DND-41 (cell line): ENCODE measurements around the gene CTSW.

Experiments
- ATAC-seq: fragments of 200-7000 bp; cut with Tn5 transposase; 3 replicates; pipeline ENCODE4 v1.9.1; 2021; ENCODE audit warnings: low read depth; ENCODE audit not compliant: insufficient read depth
- DNase-seq: peaks from one replicate; pipeline ENCODE4 v3.0.0-alpha.2; 2020
- H2AFZ ChIP-seq: 2 replicates; pipeline ENCODE4 v1.6.0; 2012; ENCODE audit warnings: low read depth, low read length
- H3K27ac ChIP-seq: 2 replicates; pipeline ENCODE4 v1.5.1; 2012; ENCODE audit warnings: low read length, inconsistent platforms
- H3K27me3 ChIP-seq: fragments of 200-600 bp; sonication (generic); 2 replicates; pipeline ENCODE4 v1.6.0; 2012; ENCODE audit warnings: low read length, mild to moderate bottlenecking, inconsistent platforms; ENCODE audit not compliant: insufficient read depth, poor library complexity
- H3K36me3 ChIP-seq: 2 replicates; pipeline ENCODE4 v1.5.1; 2012; ENCODE audit warnings: low read length, inconsistent platforms; ENCODE audit not compliant: insufficient read depth
- H3K4me1 ChIP-seq: 2 replicates; pipeline ENCODE4 v1.5.1; 2012; ENCODE audit warnings: mild to moderate bottlenecking, low read length; ENCODE audit not compliant: insufficient read depth
- H3K4me2 ChIP-seq: 2 replicates; pipeline ENCODE4 v1.6.0; 2012; ENCODE audit warnings: mild to moderate bottlenecking, moderate library complexity, low read length, inconsistent platforms; ENCODE audit not compliant: insufficient read depth
- H3K4me3 ChIP-seq, 2 experiments: fragments of 200-600 bp in 1 of 2; shearing (Covaris generic) in 1 of 2; 2 replicates each; pipeline ENCODE4 v1.5.1; 2012 to 2016; ENCODE audit warnings: inconsistent platforms in 2 of 2, low read length in 2 of 2, mild to moderate bottlenecking in 2 of 2, low read depth in 1 of 2, moderate library complexity in 1 of 2
- H3K79me2 ChIP-seq: 2 replicates; pipeline ENCODE4 v1.6.0; 2012; ENCODE audit warnings: low read length, inconsistent platforms; ENCODE audit not compliant: insufficient read depth
- H3K9ac ChIP-seq: 2 replicates; pipeline ENCODE4 v1.6.0; 2012; ENCODE audit warnings: low read depth, mild to moderate bottlenecking, inconsistent platforms, low read length, moderate library complexity
- H3K9me3 ChIP-seq: 2 replicates; pipeline ENCODE4 v1.5.1; 2012; ENCODE audit warnings: low read length, moderate library complexity, mild to moderate bottlenecking, inconsistent platforms; ENCODE audit not compliant: insufficient read depth, severe bottlenecking
- H4K20me1 ChIP-seq: 2 replicates; pipeline ENCODE4 v1.6.0; 2012; ENCODE audit warnings: low read length; ENCODE audit not compliant: insufficient read depth
- EZH2 ChIP-seq: IDR thresholded peaks from 3 replicates; pipeline ENCODE4 v1.6.1; 2012; ENCODE audit warnings: borderline replicate concordance, low read depth, mild to moderate bottlenecking, moderate library complexity, low read length, inconsistent platforms; ENCODE audit not compliant: severe bottlenecking
- TF ChIP-seq, protein P1 (sequence below): IDR thresholded peaks from 2 replicates; pipeline ENCODE4 v1.5.1; 2012; ENCODE audit warnings: borderline replicate concordance, low read length, moderate library complexity, mild to moderate bottlenecking; ENCODE audit not compliant: poor library complexity, severe bottlenecking; ENCODE audit errors: extremely low read depth

CTSW gene

DNA sequence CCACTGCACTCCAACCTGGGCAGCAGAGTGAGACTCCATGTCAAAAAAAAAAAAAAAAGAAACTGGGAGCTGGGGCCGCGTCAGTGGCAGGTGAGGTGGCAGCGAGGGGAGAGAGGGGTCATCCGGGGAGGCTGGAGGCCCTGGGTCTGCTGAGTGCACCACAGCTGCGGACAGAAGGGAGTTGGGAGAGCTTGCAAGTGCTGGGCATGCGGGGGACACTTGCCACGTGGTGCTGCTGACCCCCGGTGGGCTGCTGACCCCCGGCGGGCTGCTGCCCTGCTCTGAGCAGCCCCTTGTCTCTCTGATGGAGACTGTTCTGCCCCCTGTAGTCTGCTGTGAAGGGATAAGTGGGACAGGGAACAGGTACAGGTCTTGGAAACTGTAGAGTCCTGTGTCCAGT is 42.2 kb downstream of the CTSW start:
- Histone ChIP-seq H3K4me1 (peaks cover 30% of the 10 kb centered on the region), H3K27me3 (no peaks in the 10 kb centered on the region), H3K79me2 (peaks cover 33% of the 10 kb centered on the region), H3K9ac (no peak overlapping the region), H4K20me1 (peaks cover 13% of the 10 kb centered on the region; the same call in 1 of the 2 replicates), H3K4me2 (no peak overlapping the region), H3K36me3 (peaks cover 44% of the 10 kb centered on the region), H3K27ac (no peak overlapping the region), H3K9me3 (no peaks in the 10 kb centered on the region), H2AFZ (no peak overlapping the region), H3K4me3 (no peak overlapping the region)
- DNase-seq: no peak
- TF ChIP-seq, protein P1, sequence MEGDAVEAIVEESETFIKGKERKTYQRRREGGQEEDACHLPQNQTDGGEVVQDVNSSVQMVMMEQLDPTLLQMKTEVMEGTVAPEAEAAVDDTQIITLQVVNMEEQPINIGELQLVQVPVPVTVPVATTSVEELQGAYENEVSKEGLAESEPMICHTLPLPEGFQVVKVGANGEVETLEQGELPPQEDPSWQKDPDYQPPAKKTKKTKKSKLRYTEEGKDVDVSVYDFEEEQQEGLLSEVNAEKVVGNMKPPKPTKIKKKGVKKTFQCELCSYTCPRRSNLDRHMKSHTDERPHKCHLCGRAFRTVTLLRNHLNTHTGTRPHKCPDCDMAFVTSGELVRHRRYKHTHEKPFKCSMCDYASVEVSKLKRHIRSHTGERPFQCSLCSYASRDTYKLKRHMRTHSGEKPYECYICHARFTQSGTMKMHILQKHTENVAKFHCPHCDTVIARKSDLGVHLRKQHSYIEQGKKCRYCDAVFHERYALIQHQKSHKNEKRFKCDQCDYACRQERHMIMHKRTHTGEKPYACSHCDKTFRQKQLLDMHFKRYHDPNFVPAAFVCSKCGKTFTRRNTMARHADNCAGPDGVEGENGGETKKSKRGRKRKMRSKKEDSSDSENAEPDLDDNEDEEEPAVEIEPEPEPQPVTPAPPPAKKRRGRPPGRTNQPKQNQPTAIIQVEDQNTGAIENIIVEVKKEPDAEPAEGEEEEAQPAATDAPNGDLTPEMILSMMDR: no peak
- TF ChIP-seq EZH2: no peak
- no peak for ATAC-seq

DNA sequence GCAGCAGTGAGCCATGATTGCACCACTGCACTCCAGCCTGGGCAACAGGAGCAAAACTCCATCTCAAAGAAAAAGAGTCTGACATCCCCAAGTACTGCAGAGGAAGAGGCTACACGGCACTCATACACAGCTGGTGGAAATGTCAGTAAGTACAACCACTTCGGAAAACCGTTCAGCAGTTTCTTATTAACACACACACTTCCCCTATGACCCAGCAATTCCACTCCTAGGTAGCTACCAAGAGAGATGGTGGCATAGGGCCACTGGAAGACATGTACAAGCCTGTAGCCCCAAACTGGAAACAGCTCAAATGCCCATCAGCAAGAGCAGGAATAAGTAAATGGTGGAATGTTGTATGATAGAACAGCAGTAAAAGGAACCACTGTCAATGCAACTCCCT is 42.9 kb downstream of the CTSW start:
- TF ChIP-seq EZH2: no peak
- DNase-seq: no peak
- Histone ChIP-seq H3K79me2 (peaks cover 26% of the 10 kb centered on the region), H2AFZ (no peak overlapping the region), H4K20me1 (peaks cover 6% of the 10 kb centered on the region; the same call in 1 of the 2 replicates), H3K4me2 (no peak overlapping the region), H3K9me3 (no peaks in the 10 kb centered on the region), H3K4me1 (peaks cover 30% of the 10 kb centered on the region), H3K4me3 (no peak overlapping the region), H3K9ac (no peak overlapping the region), H3K36me3 (peaks cover 37% of the 10 kb centered on the region), H3K27ac (no peak overlapping the region), H3K27me3 (no peaks in the 10 kb centered on the region)
- no peak for ATAC-seq

DNA sequence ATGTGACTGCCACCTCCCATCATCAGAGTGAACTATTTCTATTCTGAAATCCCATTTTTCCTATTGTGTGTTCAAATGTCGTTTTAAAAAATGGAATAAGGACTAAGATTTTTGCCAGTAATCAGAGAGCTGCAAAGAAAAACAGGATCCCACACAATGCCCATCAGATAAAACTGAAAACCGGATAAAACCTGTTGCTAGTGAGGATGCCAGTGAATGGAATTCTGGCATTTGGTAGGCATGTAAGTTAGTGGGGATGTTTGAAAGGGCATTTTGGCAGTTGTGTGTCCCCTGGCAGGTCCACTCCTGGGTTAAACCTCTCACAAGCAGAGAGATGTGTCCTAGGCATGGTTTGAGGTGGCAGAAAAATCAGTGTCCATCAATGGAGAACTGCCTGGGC is 45.8 kb downstream of the CTSW start:
- no peak overlapping the region for H3K27ac ChIP-seq
- no peak for ATAC-seq
- H4K20me1 ChIP-seq: no peaks in the 10 kb centered on the region; the same call in 1 of the 2 replicates
- no peaks in the 10 kb centered on the region for H3K27me3 ChIP-seq
- no peak overlapping the region for H3K9ac ChIP-seq
- H3K79me2 ChIP-seq: peaks cover 5% of the 10 kb centered on the region
- H2AFZ ChIP-seq: no peak overlapping the region
- H3K4me3 ChIP-seq: no peak overlapping the region
- TF ChIP-seq, protein P1: no peak
- no peak for TF ChIP-seq EZH2
- no peak overlapping the region for H3K4me2 ChIP-seq
- peaks cover 28% of the 10 kb centered on the region for H3K36me3 ChIP-seq
- no peaks in the 10 kb centered on the region for H3K9me3 ChIP-seq
- DNase-seq: no peak
- H3K4me1 ChIP-seq: peaks cover 33% of the 10 kb centered on the region

DNA sequence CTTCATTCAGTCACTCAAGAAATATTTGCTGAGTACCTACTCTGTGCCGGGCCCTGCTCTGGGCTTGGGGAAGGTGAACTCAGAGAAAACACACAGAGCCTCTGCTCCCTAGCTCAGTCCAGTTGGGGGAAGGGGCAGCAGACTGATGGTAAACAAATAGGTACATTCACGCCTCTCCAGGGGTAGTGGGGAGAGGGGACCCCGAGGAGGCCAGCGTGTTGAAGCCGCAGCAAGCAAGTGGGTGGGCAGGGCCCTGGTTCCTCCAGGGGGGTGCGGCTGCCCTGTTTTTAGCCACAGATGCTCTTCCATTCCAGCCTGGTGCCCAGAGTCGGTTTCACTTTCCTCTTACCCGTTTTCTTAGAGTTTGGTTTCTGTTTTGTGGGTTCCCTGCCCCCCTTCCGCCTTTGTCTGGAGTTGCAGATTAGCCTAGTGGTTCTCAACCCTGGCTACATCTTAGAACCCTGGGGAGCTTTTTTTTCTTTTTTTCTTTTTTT is 48.3 kb downstream of the CTSW start:
- Histone ChIP-seq H3K4me3 (peak overlapping the region in 1 of 2 experiments; percentile 49; a peak in 2 of 4 replicates), H3K27me3 (no peaks in the 10 kb centered on the region), H3K9me3 (no peaks in the 10 kb centered on the region), H3K79me2 (no peaks in the 10 kb centered on the region), H3K9ac (peak overlapping the region; percentile 59), H3K4me2 (peak overlapping the region; percentile 65), H3K36me3 (peaks cover 4% of the 10 kb centered on the region), H2AFZ (peak overlapping the region; percentile 82), H4K20me1 (no peaks in the 10 kb centered on the region), H3K27ac (peak overlapping the region; percentile 90), H3K4me1 (peaks cover 30% of the 10 kb centered on the region)
- ATAC-seq: peak; percentile 90
- peak; percentile 94 for DNase-seq
- TF ChIP-seq, protein P1: peak; percentile 10
- TF ChIP-seq EZH2: no peak
